GM12801 (cell line): Measurements from ENCODE around the gene CHTF18.

ENCODE experiments used
- TF ChIP-seq, protein P1 (sequence below): IDR thresholded peaks from one replicate; pipeline ENCODE4 v1.5.1; 2011; ENCODE audit warnings: control low read depth; ENCODE audit not compliant: insufficient read length; ENCODE audit errors: extremely low read depth

Gene CHTF18

DNA sequence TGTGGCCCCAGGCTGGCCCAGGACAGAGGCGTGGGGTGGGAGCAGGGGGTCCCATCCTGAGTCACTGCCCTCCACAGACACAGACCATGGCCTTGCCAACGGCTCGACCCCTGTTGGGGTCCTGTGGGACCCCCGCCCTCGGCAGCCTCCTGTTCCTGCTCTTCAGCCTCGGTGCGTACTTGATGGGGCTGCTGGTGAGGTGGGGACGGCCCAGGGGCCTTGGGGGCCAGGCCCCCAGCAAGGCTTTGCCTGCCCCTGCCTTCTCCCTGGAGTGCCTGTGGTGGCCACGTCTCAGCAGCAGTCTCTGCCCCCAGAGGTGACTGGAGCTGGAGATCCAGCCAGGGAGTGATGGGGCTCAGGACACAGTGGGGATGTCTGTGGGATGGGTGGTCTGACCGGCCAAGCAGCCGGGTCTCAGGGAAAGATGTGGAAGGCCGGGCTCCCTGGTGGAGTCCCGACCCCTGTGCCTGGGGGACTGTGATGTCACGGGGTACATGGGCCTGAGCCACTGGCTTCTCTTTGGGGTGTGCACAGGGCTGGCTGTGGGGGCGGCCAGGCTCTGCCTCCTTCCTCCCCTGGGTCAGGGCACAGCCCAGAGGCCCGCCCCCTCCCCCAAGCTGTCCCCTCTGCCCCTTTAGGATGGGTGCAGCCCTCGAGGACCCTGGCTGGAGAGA, 25.7 kb upstream of the CHTF18 start:
- TF ChIP-seq, protein P1, sequence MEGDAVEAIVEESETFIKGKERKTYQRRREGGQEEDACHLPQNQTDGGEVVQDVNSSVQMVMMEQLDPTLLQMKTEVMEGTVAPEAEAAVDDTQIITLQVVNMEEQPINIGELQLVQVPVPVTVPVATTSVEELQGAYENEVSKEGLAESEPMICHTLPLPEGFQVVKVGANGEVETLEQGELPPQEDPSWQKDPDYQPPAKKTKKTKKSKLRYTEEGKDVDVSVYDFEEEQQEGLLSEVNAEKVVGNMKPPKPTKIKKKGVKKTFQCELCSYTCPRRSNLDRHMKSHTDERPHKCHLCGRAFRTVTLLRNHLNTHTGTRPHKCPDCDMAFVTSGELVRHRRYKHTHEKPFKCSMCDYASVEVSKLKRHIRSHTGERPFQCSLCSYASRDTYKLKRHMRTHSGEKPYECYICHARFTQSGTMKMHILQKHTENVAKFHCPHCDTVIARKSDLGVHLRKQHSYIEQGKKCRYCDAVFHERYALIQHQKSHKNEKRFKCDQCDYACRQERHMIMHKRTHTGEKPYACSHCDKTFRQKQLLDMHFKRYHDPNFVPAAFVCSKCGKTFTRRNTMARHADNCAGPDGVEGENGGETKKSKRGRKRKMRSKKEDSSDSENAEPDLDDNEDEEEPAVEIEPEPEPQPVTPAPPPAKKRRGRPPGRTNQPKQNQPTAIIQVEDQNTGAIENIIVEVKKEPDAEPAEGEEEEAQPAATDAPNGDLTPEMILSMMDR = no peak

DNA sequence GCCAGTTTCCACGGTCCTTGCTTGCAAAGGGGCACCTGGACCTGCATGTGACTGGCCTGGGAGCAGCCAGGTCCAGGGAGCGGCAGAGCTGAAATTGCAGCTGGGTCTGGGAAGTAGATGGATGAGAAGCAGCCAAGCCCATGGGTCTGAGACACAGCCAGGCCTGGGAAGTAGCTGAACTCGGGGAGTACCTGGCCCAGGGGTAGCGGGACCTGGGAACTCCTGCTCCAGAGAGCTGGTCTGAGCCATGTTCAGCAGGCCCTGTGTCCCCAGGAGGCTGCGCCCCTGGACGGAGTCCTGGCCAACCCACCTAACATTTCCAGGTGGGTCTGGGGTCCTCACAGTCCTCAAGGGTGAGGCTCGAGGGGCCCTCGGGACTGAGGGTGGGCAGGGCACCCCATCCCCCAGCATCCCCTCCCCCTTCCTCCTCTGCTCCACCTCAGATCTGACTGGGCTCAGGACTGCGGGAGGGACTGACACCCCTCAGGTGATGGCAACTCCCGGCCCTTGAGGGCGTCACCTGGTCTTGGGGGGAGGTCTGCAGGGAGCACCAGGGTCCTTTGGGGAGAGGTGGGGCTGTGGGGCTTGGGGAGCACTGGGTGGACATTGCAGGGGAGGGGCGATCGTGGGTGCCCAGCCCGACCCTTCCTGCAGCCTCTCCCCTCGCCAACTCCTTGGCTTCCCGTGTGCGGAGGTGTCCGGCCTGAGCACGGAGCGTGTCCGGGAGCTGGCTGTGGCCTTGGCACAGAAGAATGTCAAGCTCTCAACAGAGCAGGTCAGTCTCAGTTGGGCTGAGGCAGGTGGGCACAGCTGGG, 24.8 kb upstream of the CHTF18 start:
- TF ChIP-seq, protein P1 = no peak

DNA sequence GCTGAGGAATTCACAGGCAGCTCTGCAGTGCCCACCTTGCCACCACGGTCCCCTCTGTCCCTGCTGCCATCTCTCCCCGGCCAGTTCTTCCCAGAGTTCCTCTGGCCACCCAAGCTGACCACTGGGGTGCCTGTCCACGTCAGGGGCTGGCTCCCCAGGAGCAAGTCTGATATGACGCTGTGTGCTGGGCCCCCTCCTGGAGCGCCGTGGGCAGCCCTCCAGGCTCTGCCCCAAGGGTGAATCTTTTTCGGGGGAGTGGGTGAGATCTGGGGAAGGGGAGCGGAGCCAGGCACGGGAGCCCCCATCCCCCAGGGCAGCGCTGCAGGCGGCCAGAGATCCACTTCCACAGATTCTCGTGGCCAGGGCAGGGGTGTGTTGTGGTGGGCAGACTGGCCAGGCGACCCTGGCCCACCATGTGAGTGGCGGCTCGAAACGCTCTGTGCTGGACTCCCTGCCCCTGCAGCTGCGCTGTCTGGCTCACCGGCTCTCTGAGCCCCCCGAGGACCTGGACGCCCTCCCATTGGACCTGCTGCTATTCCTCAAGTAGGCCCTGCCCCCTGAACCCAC, 24.2 kb upstream of the CHTF18 start:
- TF ChIP-seq, protein P1 = no peak

DNA sequence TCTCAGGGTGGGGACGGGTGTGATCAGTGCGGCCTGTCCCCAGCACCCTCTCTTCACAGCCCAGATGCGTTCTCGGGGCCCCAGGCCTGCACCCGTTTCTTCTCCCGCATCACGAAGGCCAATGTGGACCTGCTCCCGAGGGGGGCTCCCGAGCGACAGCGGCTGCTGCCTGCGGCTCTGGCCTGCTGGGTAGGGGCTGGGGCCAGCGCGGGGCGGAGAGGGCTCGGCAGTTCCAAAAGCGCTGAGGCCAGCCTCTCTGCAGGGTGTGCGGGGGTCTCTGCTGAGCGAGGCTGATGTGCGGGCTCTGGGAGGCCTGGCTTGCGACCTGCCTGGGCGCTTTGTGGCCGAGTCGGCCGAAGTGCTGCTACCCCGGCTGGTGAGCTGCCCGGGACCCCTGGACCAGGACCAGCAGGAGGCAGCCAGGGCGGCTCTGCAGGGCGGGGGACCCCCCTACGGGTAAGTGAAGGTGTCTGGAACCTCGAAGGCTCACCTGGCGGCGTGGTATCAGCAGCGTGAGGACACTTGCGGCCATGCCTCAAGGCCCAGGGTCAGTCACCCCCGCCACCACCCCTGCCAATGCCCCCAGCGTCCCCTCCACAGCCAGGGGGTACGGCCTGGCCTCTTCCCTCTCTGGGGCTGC, 23.5 kb upstream of the CHTF18 start:
- TF ChIP-seq, protein P1 = no peak

DNA sequence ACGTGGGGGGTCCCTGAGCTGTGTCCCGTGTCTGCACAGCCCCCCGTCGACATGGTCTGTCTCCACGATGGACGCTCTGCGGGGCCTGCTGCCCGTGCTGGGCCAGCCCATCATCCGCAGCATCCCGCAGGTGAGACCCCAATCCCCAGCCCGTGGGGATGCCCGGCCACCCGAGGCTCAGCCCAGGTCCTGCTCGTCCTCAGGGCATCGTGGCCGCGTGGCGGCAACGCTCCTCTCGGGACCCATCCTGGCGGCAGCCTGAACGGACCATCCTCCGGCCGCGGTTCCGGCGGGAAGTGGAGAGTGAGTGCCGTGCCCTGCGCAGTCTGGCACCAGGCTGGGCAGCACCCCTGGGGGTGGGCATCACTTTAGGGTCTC, 22.9 kb upstream of the CHTF18 start:
- TF ChIP-seq, protein P1 = no peak

DNA sequence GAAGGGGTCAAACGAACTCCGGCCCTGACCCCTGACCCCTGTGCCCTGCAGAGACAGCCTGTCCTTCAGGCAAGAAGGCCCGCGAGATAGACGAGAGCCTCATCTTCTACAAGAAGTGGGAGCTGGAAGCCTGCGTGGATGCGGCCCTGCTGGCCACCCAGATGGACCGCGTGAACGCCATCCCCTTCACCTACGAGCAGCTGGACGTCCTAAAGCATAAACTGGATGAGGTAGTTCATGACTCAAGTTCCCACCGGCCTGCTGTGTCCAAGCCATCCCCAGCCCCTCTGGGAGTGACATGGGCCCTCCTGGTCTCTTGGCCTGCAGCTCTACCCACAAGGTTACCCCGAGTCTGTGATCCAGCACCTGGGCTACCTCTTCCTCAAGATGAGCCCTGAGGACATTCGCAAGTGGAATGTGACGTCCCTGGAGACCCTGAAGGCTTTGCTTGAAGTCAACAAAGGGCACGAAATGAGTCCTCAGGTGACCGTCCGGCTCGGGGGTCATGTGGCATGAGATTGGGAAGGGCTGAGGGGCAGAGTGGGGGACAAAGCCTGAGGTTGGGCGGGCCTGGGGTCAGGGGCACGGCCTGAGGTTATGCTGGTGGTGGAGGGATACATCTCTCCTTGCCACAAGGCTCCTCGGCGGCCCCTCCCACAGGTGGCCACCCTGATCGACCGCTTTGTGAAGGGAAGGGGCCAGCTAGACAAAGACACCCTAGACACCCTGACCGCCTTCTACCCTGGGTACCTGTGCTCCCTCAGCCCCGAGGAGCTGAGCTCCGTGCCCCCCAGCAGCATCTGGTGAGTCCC, 22.2 kb upstream of the CHTF18 start:
- TF ChIP-seq, protein P1 = no peak
